Activated CD4-positive, alpha-beta memory T cell treated with anti-CD3 and anti-CD28 coated beads for 36 hours (primary cell): ENCODE measurements around the gene SRPK3. TPM values are rescaled to one million over a fixed set of nuclear protein-coding genes. Genes with fewer than 3 reads are reported as not detected.

Source experiments
- CTCF ChIA-PET: fragments of 350-600 bp; sonication (Branson Sonifier 250); formaldehyde crosslinking; loops from one replicate; lab custom pipeline; 2021; ENCODE audit warnings: antibody characterized with exemption, inconsistent platforms; lab: Charles Lee
- POLR2A ChIA-PET: fragments of 350-600 bp; sonication (Branson Sonifier 250); formaldehyde crosslinking; loops from one replicate; lab custom pipeline; 2021; ENCODE audit warnings: antibody characterized with exemption; lab: Charles Lee
- DNase-seq: peaks from one replicate; pipeline ENCODE4 v3.0.0-alpha.2; 2020
- H3K27ac Mint-ChIP-seq: one replicate; pipeline ENCODE4 v1.8.0; 2021; ENCODE audit warnings: mixed read lengths
- H3K27me3 Mint-ChIP-seq: one replicate; pipeline ENCODE4 v1.8.0; 2021; ENCODE audit warnings: mixed read lengths
- H3K36me3 Mint-ChIP-seq: one replicate; pipeline ENCODE4 v1.8.0; 2021; ENCODE audit warnings: mixed read lengths
- H3K4me1 Mint-ChIP-seq: one replicate; pipeline ENCODE4 v1.8.0; 2021; ENCODE audit warnings: low read depth, mixed read lengths
- H3K4me3 Mint-ChIP-seq: one replicate; pipeline ENCODE4 v1.8.0; 2021; ENCODE audit warnings: mild to moderate bottlenecking, mixed read lengths
- H3K9me3 Mint-ChIP-seq: one replicate; pipeline ENCODE4 v1.8.0; 2021; ENCODE audit warnings: mixed read lengths
- intact Hi-C: fragments of 100-400 bp; cut with micrococcal nuclease; formaldehyde crosslinking; loops from one replicate; pipeline ENCODE4 v1.15.1; 2023
- total RNA-seq, 2 experiments: library from RNA; stranded (reverse); gene quantifications; one replicate each; pipeline ENCODE4 v1.2.3, GENCODE V29; 2021

SRPK3 gene
- total RNA-seq, 2 experiments from 2014 or later, result not detected

GRCh38 chrX:153797415-153798015, 16.7 kb downstream of the SRPK3 start:
- ChIA-PET POLR2A (no interaction called here), CTCF (interaction anchor here (0.6 kb wide), 1 partner anchor 510 kb away, joined by 3 read pairs; no protein-coding TSS in a partner anchor)
- Mint-ChIP-seq H3K36me3 (peaks cover 5% of the 10 kb centered on the region), H3K9me3 (no peaks in the 10 kb centered on the region), H3K4me1 (peaks cover 18% of the 10 kb centered on the region), H3K27ac (no peak overlapping the region), H3K27me3 (no peaks in the 10 kb centered on the region), H3K4me3 (no peak overlapping the region)
- intact Hi-C loops, result loop anchor here (10.0 kb wide), 3 partner anchors 73 to 323 kb away; partner anchors contain the start of genes ABCD1, BCAP31, HAUS7 and L1CAM
- DNase-seq, result no peak

GRCh38 chrX:153799326-153799725, 18.5 kb downstream of the SRPK3 start:
- CTCF ChIA-PET, result no interaction called here

GRCh38 chrX:153800177-153800722, 19.4 kb downstream of the SRPK3 start:
- no peaks in the 10 kb centered on the region for H3K27me3 Mint-ChIP-seq
- H3K4me3 Mint-ChIP-seq, result no peak overlapping the region
- POLR2A ChIA-PET, result no interaction called here
- H3K27ac Mint-ChIP-seq, result no peak overlapping the region
- no peak for DNase-seq
- H3K4me1 Mint-ChIP-seq, result peaks cover 11% of the 10 kb centered on the region
- intact Hi-C loops, result no loop called here
- CTCF ChIA-PET, result no interaction called here
- H3K36me3 Mint-ChIP-seq, result peaks cover 5% of the 10 kb centered on the region
- H3K9me3 Mint-ChIP-seq, result no peaks in the 10 kb centered on the region

More at GRCh38 chrX:153799326-153799725, 18.5 kb downstream of the SRPK3 start:
- H3K9me3 Mint-ChIP-seq, result no peaks in the 10 kb centered on the region
- H3K4me3 Mint-ChIP-seq, result no peak overlapping the region
- H3K27ac Mint-ChIP-seq, result no peak overlapping the region
- H3K4me1 Mint-ChIP-seq, result peaks cover 11% of the 10 kb centered on the region
- H3K36me3 Mint-ChIP-seq, result peaks cover 5% of the 10 kb centered on the region
- no peaks in the 10 kb centered on the region for H3K27me3 Mint-ChIP-seq
- POLR2A ChIA-PET, result no interaction called here
- DNase-seq, result no peak
- intact Hi-C loops, result loop anchor here (10.0 kb wide), 3 partner anchors 75 to 325 kb away; partner anchors contain the start of genes ABCD1, BCAP31, HAUS7 and L1CAM

GRCh38 chrX:153800746-153801145, 19.9 kb downstream of the SRPK3 start:
- DNase-seq, result no peak
- ChIA-PET CTCF (no interaction called here), POLR2A (no interaction called here)
- H3K4me1 Mint-ChIP-seq, result peaks cover 11% of the 10 kb centered on the region
- no peaks in the 10 kb centered on the region for H3K9me3 Mint-ChIP-seq
- H3K27ac Mint-ChIP-seq, result no peak overlapping the region
- no peaks in the 10 kb centered on the region for H3K27me3 Mint-ChIP-seq
- H3K4me3 Mint-ChIP-seq, result no peak overlapping the region
- H3K36me3 Mint-ChIP-seq, result peaks cover 5% of the 10 kb centered on the region
- intact Hi-C loops, result no loop called here

- H3K4me1 Mint-ChIP-seq, result peaks cover 2% of the 10 kb centered on the region
- no peak overlapping the region for H3K4me3 Mint-ChIP-seq
- no peaks in the 10 kb centered on the region for H3K9me3 Mint-ChIP-seq
- intact Hi-C loops, result no loop called here
- CTCF ChIA-PET, result no interaction called here
- POLR2A ChIA-PET, result no interaction called here
- H3K27me3 Mint-ChIP-seq, result no peaks in the 10 kb centered on the region
- DNase-seq, result no peak
- H3K27ac Mint-ChIP-seq, result no peak overlapping the region
- H3K36me3 Mint-ChIP-seq, result no peaks in the 10 kb centered on the region
Observed at GRCh38 chrX:153801669-153802068, 20.8 kb downstream of the SRPK3 start.

- no peaks in the 10 kb centered on the region for H3K36me3 Mint-ChIP-seq
- POLR2A ChIA-PET, result no interaction called here
- H3K4me3 Mint-ChIP-seq, result no peak overlapping the region
- no peaks in the 10 kb centered on the region for H3K4me1 Mint-ChIP-seq
- no peak overlapping the region for H3K27ac Mint-ChIP-seq
- intact Hi-C loops, result no loop called here
- H3K9me3 Mint-ChIP-seq, result no peaks in the 10 kb centered on the region
- DNase-seq, result no peak
- no peaks in the 10 kb centered on the region for H3K27me3 Mint-ChIP-seq
- CTCF ChIA-PET, result no interaction called here
Observed at GRCh38 chrX:153802513-153803045, 21.7 kb downstream of the SRPK3 start.

- intact Hi-C loops, result no loop called here
- Mint-ChIP-seq H3K36me3 (no peaks in the 10 kb centered on the region), H3K27ac (no peak overlapping the region), H3K27me3 (no peaks in the 10 kb centered on the region), H3K4me1 (no peaks in the 10 kb centered on the region), H3K9me3 (no peaks in the 10 kb centered on the region), H3K4me3 (no peak overlapping the region)
- DNase-seq, result no peak
- ChIA-PET CTCF (interaction anchor here (1.4 kb wide), 1 partner anchor 143 kb away, joined by 4 read pairs; no protein-coding TSS in a partner anchor), POLR2A (no interaction called here)
Observed at GRCh38 chrX:153803211-153804099, 22.6 kb downstream of the SRPK3 start.

- Mint-ChIP-seq H3K27ac (no peak overlapping the region), H3K36me3 (no peaks in the 10 kb centered on the region), H3K4me3 (no peak overlapping the region), H3K27me3 (no peaks in the 10 kb centered on the region), H3K9me3 (no peaks in the 10 kb centered on the region), H3K4me1 (no peaks in the 10 kb centered on the region)
- ChIA-PET POLR2A (no interaction called here), CTCF (interaction anchor here (1.4 kb wide), 1 partner anchor 143 kb away, joined by 4 read pairs; no protein-coding TSS in a partner anchor)
- intact Hi-C loops, result no loop called here
- DNase-seq, result no peak
Observed at GRCh38 chrX:153804100-153804595, 23.3 kb downstream of the SRPK3 start.

GRCh38 chrX:153804621-153805020, 23.8 kb downstream of the SRPK3 start:
- no peak overlapping the region for H3K27ac Mint-ChIP-seq
- CTCF ChIA-PET, result interaction anchor here (1.4 kb wide), 1 partner anchor 142 kb away, joined by 4 read pairs; no protein-coding TSS in a partner anchor
- intact Hi-C loops, result no loop called here
- H3K4me1 Mint-ChIP-seq, result no peaks in the 10 kb centered on the region
- no peaks in the 10 kb centered on the region for H3K27me3 Mint-ChIP-seq
- no peak for DNase-seq
- H3K9me3 Mint-ChIP-seq, result no peaks in the 10 kb centered on the region
- H3K36me3 Mint-ChIP-seq, result no peaks in the 10 kb centered on the region
- POLR2A ChIA-PET, result no interaction called here
- H3K4me3 Mint-ChIP-seq, result no peak overlapping the region

- ChIA-PET POLR2A (no interaction called here), CTCF (no interaction called here)
- no peaks in the 10 kb centered on the region for H3K27me3 Mint-ChIP-seq
- H3K9me3 Mint-ChIP-seq, result no peaks in the 10 kb centered on the region
- DNase-seq, result no peak
- no peaks in the 10 kb centered on the region for H3K36me3 Mint-ChIP-seq
- H3K4me3 Mint-ChIP-seq, result no peak overlapping the region
- intact Hi-C loops, result no loop called here
- no peaks in the 10 kb centered on the region for H3K4me1 Mint-ChIP-seq
- H3K27ac Mint-ChIP-seq, result no peak overlapping the region
Observed at GRCh38 chrX:153805436-153805835, 24.6 kb downstream of the SRPK3 start.

GRCh38 chrX:153806999-153807575, 26.2 kb downstream of the SRPK3 start:
- CTCF ChIA-PET, result no interaction called here
- no peaks in the 10 kb centered on the region for H3K27me3 Mint-ChIP-seq

More at GRCh38 chrX:153806999-153807575, 26.2 kb downstream of the SRPK3 start:
- POLR2A ChIA-PET, result no interaction called here
- intact Hi-C loops, result no loop called here
- H3K27ac Mint-ChIP-seq, result no peak overlapping the region
- no peaks in the 10 kb centered on the region for H3K36me3 Mint-ChIP-seq
- H3K4me1 Mint-ChIP-seq, result no peaks in the 10 kb centered on the region
- H3K4me3 Mint-ChIP-seq, result no peak overlapping the region
- DNase-seq, result no peak
- no peaks in the 10 kb centered on the region for H3K9me3 Mint-ChIP-seq
